Chondrocyte (in vitro differentiated cells): ENCODE data around the gene SLC1A6. TPM values are rescaled to one million over a fixed set of nuclear protein-coding genes. Genes with fewer than 3 reads are reported as not detected.

Source experiments
- DNase-seq: peaks from one replicate; pipeline ENCODE4 v3.0.0; 2021; ENCODE audit warnings: mixed read lengths, low spot score
- H3K27ac Mint-ChIP-seq: one replicate; pipeline ENCODE4 v1.8.0; 2021; ENCODE audit warnings: mild to moderate bottlenecking, moderate library complexity, mixed read lengths; ENCODE audit not compliant: unreplicated experiment
- H3K27me3 Mint-ChIP-seq: 2 replicates; pipeline ENCODE4 v1.8.0; 2021; ENCODE audit warnings: low read depth, mixed read lengths
- H3K36me3 Mint-ChIP-seq: 2 replicates; pipeline ENCODE4 v1.8.0; 2021; ENCODE audit warnings: low read depth, mixed read lengths
- H3K4me1 Mint-ChIP-seq: 2 replicates; pipeline ENCODE4 v1.8.0; 2021; ENCODE audit warnings: low read depth, mild to moderate bottlenecking, mixed read lengths
- H3K4me3 Mint-ChIP-seq: one replicate; pipeline ENCODE4 v1.8.0; 2021; ENCODE audit warnings: mild to moderate bottlenecking, moderate library complexity, mixed read lengths; ENCODE audit not compliant: unreplicated experiment
- H3K9me3 Mint-ChIP-seq: 2 replicates; pipeline ENCODE4 v1.8.0; 2021; ENCODE audit warnings: low read depth, mixed read lengths
- CTCF ChIP-seq: fragments of 200-600 bp; sonication (generic); IDR thresholded peaks from 2 replicates; pipeline ENCODE4 v1.5.0; 2021; ENCODE audit warnings: antibody characterized with exemption, mild to moderate bottlenecking, moderate library complexity
- total RNA-seq: library from RNA; stranded (reverse); gene quantifications from 3 replicates; pipeline ENCODE4 v1.2.1, GENCODE V29; 2021

The SLC1A6 gene
- total RNA-seq, 1 donor from 2014 or later: not detected

DNA sequence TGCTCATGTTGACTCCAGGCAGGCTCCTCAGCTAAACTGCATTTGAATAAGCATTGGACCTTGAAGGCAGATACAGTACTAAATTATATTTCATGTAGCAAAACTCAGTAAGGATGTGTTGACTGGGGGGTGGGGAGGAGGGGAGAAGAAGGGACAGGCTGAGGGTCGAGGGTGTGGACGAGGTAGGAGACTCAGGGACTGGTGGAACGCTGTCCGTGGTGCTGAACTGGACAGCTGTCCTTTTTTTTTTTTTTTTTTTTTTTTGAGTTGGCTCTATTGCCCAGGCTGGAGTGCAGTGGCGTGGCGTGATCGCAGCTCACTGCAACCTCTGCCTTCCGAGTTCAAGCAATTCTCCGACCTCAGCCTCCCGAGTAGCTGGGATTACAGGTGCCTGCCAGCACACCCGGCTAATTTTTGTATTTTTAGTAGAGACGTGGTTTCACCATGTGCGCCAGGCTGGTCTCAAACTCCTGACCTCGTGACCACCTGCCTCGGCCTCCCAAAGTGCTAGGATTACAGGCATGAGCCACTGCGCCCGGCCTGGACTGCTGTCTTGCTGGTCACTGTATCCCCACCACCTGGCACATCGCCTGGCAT is 36.4 kb upstream of the SLC1A6 start:
- no peak for DNase-seq
- H3K27me3 Mint-ChIP-seq: peaks cover 10% of the 10 kb centered on the region
- no peaks in the 10 kb centered on the region for H3K4me1 Mint-ChIP-seq
- H3K9me3 Mint-ChIP-seq: no peaks in the 10 kb centered on the region
- no peaks in the 10 kb centered on the region for H3K36me3 Mint-ChIP-seq
- no peak for TF ChIP-seq CTCF
- no peak overlapping the region for H3K27ac Mint-ChIP-seq
- H3K4me3 Mint-ChIP-seq: no peak overlapping the region

DNA sequence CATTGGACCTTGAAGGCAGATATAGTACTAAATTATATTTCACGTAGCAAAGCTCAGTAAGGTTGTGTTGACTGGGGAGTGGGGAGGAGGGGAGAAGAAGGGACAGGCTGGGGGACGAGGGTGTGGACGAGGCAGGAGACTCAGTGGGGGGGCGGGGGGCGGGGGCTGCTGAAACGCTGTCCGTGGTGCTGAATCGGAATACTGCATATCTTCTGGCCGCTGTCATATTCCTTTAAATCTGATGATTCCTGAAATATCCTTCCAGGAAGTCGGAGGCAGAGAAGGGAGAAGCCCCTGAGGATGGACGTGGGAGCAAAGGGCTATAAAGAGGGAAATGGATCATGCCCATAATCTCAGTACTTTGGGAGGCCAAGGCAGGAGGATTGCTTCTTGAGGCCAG is 34.9 kb upstream of the SLC1A6 start:
- no peak for DNase-seq
- H3K9me3 Mint-ChIP-seq: no peaks in the 10 kb centered on the region
- TF ChIP-seq CTCF: no peak
- H3K27me3 Mint-ChIP-seq: peaks cover 12% of the 10 kb centered on the region
- no peak overlapping the region for H3K4me3 Mint-ChIP-seq
- H3K27ac Mint-ChIP-seq: no peak overlapping the region
- H3K36me3 Mint-ChIP-seq: no peaks in the 10 kb centered on the region
- H3K4me1 Mint-ChIP-seq: no peaks in the 10 kb centered on the region

DNA sequence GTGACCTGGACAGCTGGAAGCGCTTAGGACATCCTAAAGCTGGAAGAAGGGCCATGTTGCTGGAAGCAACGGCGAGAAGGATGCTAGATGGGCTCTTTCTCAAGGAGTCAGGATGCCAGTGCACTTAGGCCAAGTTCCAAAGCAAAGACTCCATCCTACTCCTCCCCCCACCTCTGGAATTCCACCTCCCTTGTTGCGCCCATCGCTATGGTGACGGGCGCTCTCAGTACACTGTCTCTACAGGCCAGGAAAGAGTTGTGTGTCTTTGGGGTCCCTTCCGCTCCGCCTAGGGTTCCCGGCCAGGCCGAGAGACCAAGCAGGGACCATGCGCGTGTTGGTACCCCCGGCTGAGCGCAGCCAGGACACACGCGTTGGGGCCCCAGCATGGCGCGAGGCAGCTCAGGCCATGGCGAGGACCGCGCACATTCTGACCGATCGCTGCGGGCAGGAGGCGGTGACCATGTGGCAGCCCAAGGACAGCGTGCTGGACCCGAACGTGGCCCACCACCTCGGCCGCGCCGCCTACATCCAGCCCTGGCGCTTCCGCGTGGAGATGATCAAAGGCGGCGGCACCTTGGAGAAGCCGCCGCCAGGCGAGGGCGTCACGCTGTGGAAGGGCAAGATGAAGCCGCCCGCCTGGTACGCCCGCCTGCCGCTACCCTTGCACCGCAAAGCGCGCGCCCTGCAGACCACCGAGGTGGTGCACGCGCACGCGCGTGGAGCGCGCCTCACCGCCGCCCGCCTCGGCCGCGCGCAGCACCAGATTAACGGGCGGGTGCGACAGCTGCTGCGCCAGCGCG is 31.0 kb upstream of the SLC1A6 start:
- Mint-ChIP-seq H3K27me3 (peaks cover 9% of the 10 kb centered on the region), H3K27ac (no peak overlapping the region), H3K36me3 (no peaks in the 10 kb centered on the region), H3K9me3 (peaks cover 4% of the 10 kb centered on the region), H3K4me1 (no peaks in the 10 kb centered on the region), H3K4me3 (no peak overlapping the region)
- DNase-seq: no peak
- no peak for TF ChIP-seq CTCF

DNA sequence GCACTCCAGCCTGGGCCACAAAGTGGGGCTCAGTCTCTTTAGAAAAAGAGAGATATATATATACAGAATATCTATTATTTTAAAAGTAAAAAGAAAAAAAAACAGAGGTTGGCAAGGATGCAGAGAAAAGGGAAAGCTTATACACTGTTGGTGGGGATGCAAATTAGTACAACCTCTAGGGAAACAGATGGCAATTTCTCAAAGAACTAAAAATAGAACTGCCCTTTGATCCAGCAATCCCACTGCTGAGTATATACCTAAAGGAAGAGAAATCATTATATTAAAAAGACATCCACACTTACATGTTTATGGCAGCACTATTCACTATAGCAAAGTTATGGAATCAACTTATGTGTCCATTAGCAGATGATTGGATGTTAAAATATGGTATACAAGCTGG is 28.6 kb upstream of the SLC1A6 start:
- Mint-ChIP-seq H3K36me3 (no peaks in the 10 kb centered on the region), H3K4me1 (no peaks in the 10 kb centered on the region), H3K27ac (no peak overlapping the region), H3K9me3 (peaks cover 4% of the 10 kb centered on the region), H3K27me3 (peaks cover 11% of the 10 kb centered on the region), H3K4me3 (no peak overlapping the region)
- TF ChIP-seq CTCF: no peak
- no peak for DNase-seq

DNA sequence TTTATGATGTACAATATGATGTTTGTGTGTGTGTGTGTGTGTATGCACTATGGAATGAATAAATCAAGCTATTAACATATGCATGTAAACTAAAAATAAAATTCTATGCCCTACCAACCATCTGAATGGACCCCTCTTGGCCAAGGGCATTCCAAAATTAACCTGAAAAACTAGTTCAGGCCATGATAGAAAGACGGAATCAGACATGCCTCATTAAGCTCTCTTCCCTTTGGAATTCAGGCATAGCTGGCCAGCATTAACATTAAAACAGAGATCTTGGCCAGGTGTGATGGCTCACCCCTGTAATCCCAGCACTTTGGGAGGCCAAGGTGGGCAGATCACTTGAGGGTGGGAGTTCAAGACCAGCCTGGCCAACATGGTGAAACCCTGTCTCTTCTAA is 18.3 kb upstream of the SLC1A6 start:
- H3K27ac Mint-ChIP-seq: no peak overlapping the region
- no peak overlapping the region for H3K4me3 Mint-ChIP-seq
- peaks cover 8% of the 10 kb centered on the region for H3K27me3 Mint-ChIP-seq
- no peaks in the 10 kb centered on the region for H3K36me3 Mint-ChIP-seq
- no peaks in the 10 kb centered on the region for H3K4me1 Mint-ChIP-seq
- TF ChIP-seq CTCF: no peak
- H3K9me3 Mint-ChIP-seq: peaks cover 3% of the 10 kb centered on the region
- no peak for DNase-seq
